NT2/D1 (cell line): ENCODE results near the gene KRT83.

Experiments
- SUZ12 ChIP-seq: IDR thresholded peaks from 2 replicates; pipeline ENCODE4 v1.6.1; 2011; ENCODE audit not compliant: insufficient read length, insufficient read depth; ENCODE audit errors: extremely low read depth
- YY1 ChIP-seq: IDR thresholded peaks from 2 replicates; pipeline ENCODE4 v1.6.1; 2011; ENCODE audit not compliant: insufficient read length, insufficient read depth
- ZNF274 ChIP-seq: IDR thresholded peaks from 2 replicates; pipeline ENCODE4 v1.6.1; 2011; ENCODE audit warnings: mild to moderate bottlenecking, low read depth, low read length

DNA sequence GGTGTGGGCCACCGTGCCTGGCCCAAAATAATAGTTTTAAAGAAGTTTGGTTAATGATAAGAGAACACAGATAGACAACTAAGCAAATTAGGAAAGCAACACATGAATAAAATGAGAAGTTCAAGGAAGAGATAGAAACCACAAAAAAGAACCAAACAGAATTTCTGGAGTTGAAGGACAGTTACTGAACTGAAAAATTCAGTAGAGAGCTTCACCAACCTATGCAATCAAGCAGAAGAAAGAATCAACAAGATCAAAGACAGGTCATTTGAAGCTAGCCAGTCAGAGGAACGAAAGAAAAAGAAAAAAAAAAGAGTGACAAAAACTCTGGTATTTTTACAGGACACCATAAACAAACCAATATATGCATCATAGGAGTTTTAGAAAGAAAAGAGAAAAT is 15.4 kb upstream of the KRT83 start:
- no peak for TF ChIP-seq YY1
- TF ChIP-seq SUZ12, result no peak
- TF ChIP-seq ZNF274, result no peak
